ENCODE data around the gene MPZL3. TPM values are rescaled to one million over a fixed set of nuclear protein-coding genes. Genes with fewer than 3 reads are reported as not detected.

The MPZL3 gene
- total RNA-seq, 1 experiment from 2014 or later = 8.7 TPM

GRCh38 chr11:118213781-118214180 lies 38.4 kb downstream of the MPZL3 start:
- Histone ChIP-seq H3K9me3 (ENCODE audit: control insufficient read depth in 1 of 2, insufficient read depth in 1 of 2, low read depth in 1 of 2, low read length in 2 of 2) (no peaks in the 10 kb centered on the region), H3K79me2 (ENCODE audit: insufficient read depth, low read length) (no peaks in the 10 kb centered on the region), H3K4me3 (replicated peaks in 1 of 2; ENCODE audit: low read depth in 1 of 2, low read length in 2 of 2) (no peak overlapping the region), H3K9me2 (ENCODE audit: insufficient read depth) (no peaks in the 10 kb centered on the region), H3K9ac (ENCODE audit: low read length) (no peak overlapping the region), H3K27me3 (ENCODE audit: insufficient read depth, low read length) (peaks cover 16% of the 10 kb centered on the region; the same call in 1 of the 2 replicates), H3K4me2 (ENCODE audit: low read length) (no peak overlapping the region), H2AFZ (ENCODE audit: low read depth, low read length, poor library complexity, severe bottlenecking) (no peak overlapping the region), H3K27ac (ENCODE audit: low read depth, low read length) (no peak overlapping the region), H3K4me1 (ENCODE audit: control insufficient read depth in 1 of 2, insufficient read depth in 2 of 2, low read length in 2 of 2) (no peaks in the 10 kb centered on the region), H4K20me1 (ENCODE audit: insufficient read depth) (no peaks in the 10 kb centered on the region), H3K36me3 (ENCODE audit: control insufficient read depth in 1 of 2, insufficient read depth in 2 of 2, low read length in 2 of 2) (no peaks in the 10 kb centered on the region)
- ATAC-seq (no peak), DNase-seq (ENCODE audit: low read depth, low spot score) (no peak)
- CTCF ChIA-PET = interaction anchor here (2.5 kb wide), 1 partner anchor 15 kb away, joined by 10 read pairs; no protein-coding TSS in a partner anchor
- intact Hi-C loops (cut with micrococcal nuclease) = no loop called here
- no peak for TF ChIP-seq ATF3 (IDR thresholded peaks at IDR 0.05)
- TF ChIP-seq EZH2 (IDR thresholded peaks at IDR 0.05) = no peak
- no peak for TF ChIP-seq RAD21 (IDR thresholded peaks at IDR 0.05; ENCODE audit: low read depth)
- TF ChIP-seq SIN3A (IDR thresholded peaks at IDR 0.05; ENCODE audit: low read depth) = no peak
- no peak for TF ChIP-seq ELF1 (IDR thresholded peaks at IDR 0.05; ENCODE audit: borderline replicate concordance, low read depth)
- TF ChIP-seq ZNF274 (IDR thresholded peaks at IDR 0.05; ENCODE audit: low read depth, low read length) = no peak
- no peak for TF ChIP-seq ZFX (IDR thresholded peaks at IDR 0.05)
- TF ChIP-seq YY1 (IDR thresholded peaks at IDR 0.05; ENCODE audit: extremely low read depth, insufficient replicate concordance, low read depth, low read length) = no peak
- no peak for TF ChIP-seq TCF7L2 (IDR thresholded peaks at IDR 0.05; ENCODE audit: borderline replicate concordance, extremely low read depth, insufficient read depth, insufficient read length)
- TF ChIP-seq CBX3 (IDR thresholded peaks at IDR 0.05; ENCODE audit: low read depth) = no peak
- TF ChIP-seq POLR2AphosphoS5 (IDR thresholded peaks at IDR 0.05; ENCODE audit: low read depth, low read length) = no peak
- TF ChIP-seq JUND (IDR thresholded peaks at IDR 0.05) = no peak
- TF ChIP-seq MAX (IDR thresholded peaks at IDR 0.05) = no peak
- TF ChIP-seq CTCF (IDR thresholded peaks at IDR 0.05 in 2 of 3, conservative IDR thresholded peaks at IDR 0.05 in 1 of 3; ENCODE audit: borderline replicate concordance in 1 of 3, insufficient read depth in 1 of 3, low read depth in 2 of 3, low read length in 2 of 3) = no peak
- TF ChIP-seq EZH2phosphoT487 (IDR thresholded peaks at IDR 0.05; ENCODE audit: borderline replicate concordance) = no peak
- TF ChIP-seq ZBTB33 (IDR thresholded peaks at IDR 0.05; ENCODE audit: extremely low read depth, insufficient replicate concordance, low read length) = no peak
- no peak for TF ChIP-seq SRF (IDR thresholded peaks at IDR 0.05; ENCODE audit: low read depth)
- TF ChIP-seq REST (IDR thresholded peaks at IDR 0.05; ENCODE audit: low read depth) = no peak
- RAD21 ChIA-PET (ENCODE audit: low non-redundant PET in 1 of 2, low total read pairs in 2 of 2, uncharacterized antibody in 2 of 2, unreplicated experiment in 2 of 2) = no interaction called here
- POLR2A ChIA-PET = no interaction called here
- BruUV-seq (replicated peaks) = no TSS peak
